Measurements from ENCODE around the gene TMEM270.

DNA sequence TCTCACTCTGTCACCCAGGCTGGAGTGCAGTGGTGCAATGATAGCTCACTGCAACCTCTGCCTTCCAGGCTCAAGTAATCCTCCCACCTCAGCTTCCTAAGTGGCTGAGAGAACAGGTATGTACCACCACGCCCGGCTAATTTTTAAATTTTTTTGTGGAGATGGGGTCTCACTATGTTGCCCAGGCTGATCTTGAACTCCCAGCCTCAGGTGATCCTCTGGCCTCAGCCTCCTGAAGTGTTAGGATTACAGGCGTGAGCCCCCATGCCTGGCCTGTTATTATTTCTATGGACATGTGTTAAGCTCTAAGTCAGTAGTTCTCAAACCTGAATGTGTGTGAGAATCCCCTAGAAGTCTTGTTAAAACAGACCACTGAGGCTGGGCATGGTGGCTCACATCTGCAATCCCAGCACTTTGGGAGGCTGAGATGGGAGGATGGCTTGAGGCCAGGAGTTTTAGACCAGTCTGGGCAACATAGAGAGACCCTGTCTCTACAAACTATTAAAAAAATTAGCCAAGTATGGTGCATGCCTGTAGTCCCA is 24.5 kb downstream of the TMEM270 start:
- TF ChIP-seq, protein P1, sequence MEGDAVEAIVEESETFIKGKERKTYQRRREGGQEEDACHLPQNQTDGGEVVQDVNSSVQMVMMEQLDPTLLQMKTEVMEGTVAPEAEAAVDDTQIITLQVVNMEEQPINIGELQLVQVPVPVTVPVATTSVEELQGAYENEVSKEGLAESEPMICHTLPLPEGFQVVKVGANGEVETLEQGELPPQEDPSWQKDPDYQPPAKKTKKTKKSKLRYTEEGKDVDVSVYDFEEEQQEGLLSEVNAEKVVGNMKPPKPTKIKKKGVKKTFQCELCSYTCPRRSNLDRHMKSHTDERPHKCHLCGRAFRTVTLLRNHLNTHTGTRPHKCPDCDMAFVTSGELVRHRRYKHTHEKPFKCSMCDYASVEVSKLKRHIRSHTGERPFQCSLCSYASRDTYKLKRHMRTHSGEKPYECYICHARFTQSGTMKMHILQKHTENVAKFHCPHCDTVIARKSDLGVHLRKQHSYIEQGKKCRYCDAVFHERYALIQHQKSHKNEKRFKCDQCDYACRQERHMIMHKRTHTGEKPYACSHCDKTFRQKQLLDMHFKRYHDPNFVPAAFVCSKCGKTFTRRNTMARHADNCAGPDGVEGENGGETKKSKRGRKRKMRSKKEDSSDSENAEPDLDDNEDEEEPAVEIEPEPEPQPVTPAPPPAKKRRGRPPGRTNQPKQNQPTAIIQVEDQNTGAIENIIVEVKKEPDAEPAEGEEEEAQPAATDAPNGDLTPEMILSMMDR (IDR thresholded peaks at IDR 0.05): no peak
- no peak for TF ChIP-seq POLR2AphosphoS5 (IDR thresholded peaks at IDR 0.05)

Data from gastroesophageal sphincter (tissue), 3 donors.